Omental fat pad (tissue), 4 donors: ENCODE measurements around the gene PLAC9. TPM values are rescaled to one million over a fixed set of nuclear protein-coding genes. Genes with fewer than 3 reads are reported as not detected.
"Not testable (repeated sequence)": the region's sequence is repeated elsewhere in the genome, so short reads cannot be mapped to it uniquely, and the experiment has no call there.

Experiments
- ATAC-seq: fragments of 150-250 bp; one replicate; pipeline ENCODE4 v1.9.1; 2016; ENCODE audit warnings: mild to moderate bottlenecking, moderate library complexity; ENCODE audit not compliant: low FRiP score
- DNase-seq: peaks from one replicate; pipeline ENCODE4 v3.0.0-alpha.2; 2019; ENCODE audit warnings: low spot score
- total RNA-seq, 4 donors: library from RNA; depleted of rRNA; stranded (reverse); fragments of >200 nt; gene quantifications; one replicate each; pipeline ENCODE4 v1.1.0, GENCODE V29; 2016
- TF ChIP-seq, protein P1 (sequence below), 3 donors: fragments of 450-650 bp; IDR thresholded peaks; one replicate each; pipeline ENCODE4 v1.5.1; 2016 to 2017; ENCODE audit warnings: antibody characterized with exemption in 3 of 3, mild to moderate bottlenecking in 3 of 3, moderate library complexity in 2 of 3

Gene PLAC9, protein sequence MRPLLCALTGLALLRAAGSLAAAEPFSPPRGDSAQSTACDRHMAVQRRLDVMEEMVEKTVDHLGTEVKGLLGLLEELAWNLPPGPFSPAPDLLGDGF
- total RNA-seq = 100 to 1,000 TPM in 1 of 4 donors, 10 to 100 TPM in 3; 18.0 to 116 (median 20.8) TPM

DNA sequence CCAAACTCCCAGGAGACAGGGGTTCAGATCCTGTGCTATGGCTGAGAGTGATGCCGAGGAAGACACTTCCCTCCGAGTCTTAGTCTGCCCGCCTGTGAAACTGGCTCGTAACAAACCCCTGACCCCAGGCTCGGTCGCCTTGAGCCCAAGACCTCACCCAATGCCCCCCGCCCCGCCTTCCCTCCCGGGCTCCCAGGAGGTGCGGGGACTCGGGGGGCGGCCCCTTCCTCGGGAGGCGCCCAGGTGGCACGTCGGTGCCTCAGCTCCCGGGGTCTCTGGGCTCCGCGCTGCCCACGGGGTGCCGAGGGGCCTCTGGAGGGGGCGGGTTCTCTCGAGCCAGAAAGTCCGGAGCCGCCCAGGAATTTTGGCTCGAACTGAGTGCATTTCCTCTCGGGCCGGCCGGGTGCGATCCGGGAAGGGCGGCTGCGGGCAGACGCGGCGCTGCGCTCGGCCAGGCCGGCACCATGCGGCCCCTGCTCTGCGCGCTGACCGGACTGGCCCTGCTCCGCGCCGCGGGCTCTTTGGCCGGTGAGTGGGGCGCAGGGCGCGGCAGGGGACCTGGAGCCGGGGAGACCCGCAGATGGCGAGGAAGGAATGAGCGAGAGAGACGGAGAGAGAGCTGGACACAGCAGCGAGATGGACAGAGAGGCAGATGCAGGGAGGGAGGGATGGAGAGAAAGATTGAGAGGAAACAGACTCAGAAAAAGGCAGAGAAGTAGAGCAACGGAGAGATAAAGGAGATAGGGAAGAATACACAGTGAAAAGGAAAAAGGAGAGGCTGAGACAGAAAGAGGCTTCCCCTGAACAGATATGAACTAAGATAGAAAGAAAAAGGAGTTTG is at the start of gene PLAC9:
Gene PLAC9 (plus strand): TSS at position 432 of the 841 bp plus-strand sequence. CDS start 33 bp downstream, at position 465.
- no peak for DNase-seq
- TF ChIP-seq, protein P1, sequence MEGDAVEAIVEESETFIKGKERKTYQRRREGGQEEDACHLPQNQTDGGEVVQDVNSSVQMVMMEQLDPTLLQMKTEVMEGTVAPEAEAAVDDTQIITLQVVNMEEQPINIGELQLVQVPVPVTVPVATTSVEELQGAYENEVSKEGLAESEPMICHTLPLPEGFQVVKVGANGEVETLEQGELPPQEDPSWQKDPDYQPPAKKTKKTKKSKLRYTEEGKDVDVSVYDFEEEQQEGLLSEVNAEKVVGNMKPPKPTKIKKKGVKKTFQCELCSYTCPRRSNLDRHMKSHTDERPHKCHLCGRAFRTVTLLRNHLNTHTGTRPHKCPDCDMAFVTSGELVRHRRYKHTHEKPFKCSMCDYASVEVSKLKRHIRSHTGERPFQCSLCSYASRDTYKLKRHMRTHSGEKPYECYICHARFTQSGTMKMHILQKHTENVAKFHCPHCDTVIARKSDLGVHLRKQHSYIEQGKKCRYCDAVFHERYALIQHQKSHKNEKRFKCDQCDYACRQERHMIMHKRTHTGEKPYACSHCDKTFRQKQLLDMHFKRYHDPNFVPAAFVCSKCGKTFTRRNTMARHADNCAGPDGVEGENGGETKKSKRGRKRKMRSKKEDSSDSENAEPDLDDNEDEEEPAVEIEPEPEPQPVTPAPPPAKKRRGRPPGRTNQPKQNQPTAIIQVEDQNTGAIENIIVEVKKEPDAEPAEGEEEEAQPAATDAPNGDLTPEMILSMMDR (IDR thresholded peaks at IDR 0.05) = no peak
- peak; percentile 91 for ATAC-seq

DNA sequence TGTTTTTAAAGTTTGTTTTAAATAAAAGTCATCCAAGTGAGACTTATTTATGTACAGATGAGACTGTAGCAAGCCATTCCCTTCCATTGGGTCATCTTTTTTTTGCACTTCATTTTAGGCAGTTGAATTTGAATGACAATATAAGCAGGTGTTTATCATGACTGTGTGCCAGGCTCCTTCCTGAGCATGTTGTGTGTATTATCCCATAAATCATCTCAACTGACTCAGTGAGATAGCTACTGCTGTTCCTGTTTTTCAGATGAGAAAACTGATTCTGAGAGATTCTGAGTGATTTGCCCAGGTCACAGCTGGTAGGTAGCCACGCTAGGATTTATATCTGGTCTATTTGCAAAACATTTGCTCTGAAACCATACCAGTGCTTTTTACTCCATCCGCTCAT is 42.4 kb upstream of the PLAC9 start:
- TF ChIP-seq, protein P1 (IDR thresholded peaks at IDR 0.05) = no peak
- no peak for ATAC-seq

DNA sequence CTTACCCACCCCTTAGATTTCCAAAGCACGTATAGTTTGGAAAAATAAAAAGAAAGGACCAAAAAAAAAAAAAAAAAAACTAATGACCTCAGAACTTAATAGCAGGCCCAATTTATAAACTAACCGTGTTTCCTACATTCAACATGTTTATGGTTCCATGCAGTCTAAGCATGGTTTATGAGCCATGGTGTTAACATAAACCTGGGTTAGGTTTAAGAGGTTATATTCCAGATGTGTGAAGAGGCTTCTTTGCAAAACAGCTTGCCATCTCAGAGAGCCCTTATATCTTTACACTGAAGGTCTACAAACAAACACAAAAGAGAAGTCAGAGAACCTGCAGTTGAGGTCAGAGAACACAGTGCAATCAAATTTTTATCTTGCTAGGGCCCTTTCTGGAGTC is 38.3 kb upstream of the PLAC9 start:
- TF ChIP-seq, protein P1 (IDR thresholded peaks at IDR 0.05) = no peak
- DNase-seq (no peak), ATAC-seq (no peak)

More for the DNA sequence above, 42.4 kb upstream of the PLAC9 start:
- DNase-seq = no peak

DNA sequence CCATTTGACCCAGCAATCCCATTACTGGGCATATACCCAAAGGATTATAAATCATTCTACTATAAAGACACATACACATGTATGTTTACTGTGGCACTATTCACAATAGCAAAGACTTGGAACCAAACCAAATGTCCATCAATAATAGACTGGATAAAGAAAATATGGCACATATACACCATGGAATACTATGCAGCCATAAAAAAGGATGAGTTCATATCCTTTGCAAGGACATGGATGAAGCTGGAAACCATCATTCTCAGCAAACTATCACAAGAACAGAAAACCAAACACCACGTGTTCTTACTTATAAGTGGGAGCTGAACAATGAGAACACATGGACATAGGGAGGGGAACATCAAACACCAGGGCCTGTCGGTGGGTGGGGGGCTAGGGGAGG is 34.3 kb upstream of the PLAC9 start:
- not testable (repeated sequence) for DNase-seq, ATAC-seq

DNA sequence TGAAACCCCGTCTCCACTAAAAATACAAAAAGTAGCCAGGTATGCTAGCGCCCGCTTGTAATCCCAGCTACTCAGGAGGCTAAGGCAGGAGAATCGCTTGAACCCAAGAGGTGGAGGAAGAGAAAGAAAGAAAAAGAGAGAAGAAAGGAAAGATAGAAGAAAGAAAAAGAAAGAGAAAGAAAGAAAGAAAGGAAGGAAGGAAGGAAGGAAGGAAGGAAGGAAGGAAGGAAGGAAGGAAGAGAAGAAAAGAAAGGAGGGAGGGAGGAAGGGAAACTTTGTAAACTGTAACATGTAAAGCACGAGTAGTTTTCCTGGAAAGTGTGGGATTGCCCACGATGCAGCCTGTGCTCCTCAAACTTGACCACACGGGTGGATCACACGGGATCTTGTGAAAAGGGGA is 33.2 kb upstream of the PLAC9 start:
- DNase-seq, ATAC-seq: not testable (repeated sequence)

DNA sequence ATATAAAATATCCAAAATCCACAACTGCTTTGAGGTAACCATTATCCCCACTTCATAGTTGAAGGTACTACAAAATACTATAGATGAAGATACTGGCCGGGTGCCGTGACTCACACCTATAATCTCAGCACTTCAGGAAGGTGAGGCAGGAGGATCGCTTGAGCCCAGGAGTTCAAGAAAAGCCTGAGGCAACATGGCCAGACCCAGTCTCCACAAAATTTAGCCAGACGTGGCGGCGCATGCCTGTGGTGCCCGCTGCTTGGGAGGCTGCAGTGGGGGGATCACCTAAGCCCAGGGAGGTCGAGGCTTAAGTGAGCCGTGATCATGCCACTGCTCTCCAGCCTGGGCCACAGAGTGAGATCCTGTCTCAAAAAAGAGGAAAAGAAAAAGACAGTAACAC is 32.4 kb upstream of the PLAC9 start:
- ATAC-seq = no peak
- TF ChIP-seq, protein P1 (IDR thresholded peaks at IDR 0.05) = no peak
- DNase-seq = no peak

DNA sequence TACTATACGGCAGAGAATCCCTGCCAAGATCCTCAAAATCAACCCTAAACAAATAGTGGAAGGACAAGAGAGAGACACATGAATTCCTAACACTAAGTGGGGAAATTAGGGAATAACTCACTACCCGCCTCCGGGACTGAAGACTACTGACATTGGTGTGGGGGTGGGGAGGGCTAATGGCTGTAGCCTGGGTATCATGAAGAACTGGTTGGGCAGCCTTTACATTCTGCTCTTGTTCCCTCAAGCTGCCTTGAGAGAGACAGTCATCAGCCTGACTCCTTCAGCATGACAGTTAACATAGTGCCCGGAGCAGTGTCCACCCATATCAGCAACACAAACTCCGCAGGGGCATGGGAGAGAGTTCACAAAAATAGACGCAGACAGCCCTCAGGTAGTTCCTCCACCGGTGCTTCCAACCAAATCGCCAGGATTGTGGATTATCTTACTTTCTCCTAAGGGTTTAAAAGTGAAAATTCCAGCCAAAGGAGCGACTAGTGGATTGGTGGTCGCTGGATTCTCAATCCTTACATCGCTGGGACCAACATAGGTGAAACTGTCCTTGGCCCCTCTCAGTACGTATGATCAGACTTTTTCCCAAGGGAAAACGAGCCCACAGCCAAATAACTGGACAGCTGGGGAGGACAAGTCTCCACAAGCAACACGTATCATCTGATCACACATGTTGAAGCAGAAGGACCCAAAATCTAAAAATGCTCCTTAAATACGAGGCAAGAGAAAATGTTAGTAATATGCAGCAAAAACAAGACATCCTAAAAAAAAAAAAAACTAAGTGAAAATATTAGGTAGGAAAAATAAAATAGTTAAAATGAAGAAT is 31.5 kb upstream of the PLAC9 start:
- TF ChIP-seq, protein P1 (IDR thresholded peaks at IDR 0.05) = no peak
- no peak for ATAC-seq

More for the DNA sequence above, 31.5 kb upstream of the PLAC9 start:
- DNase-seq = no peak
